K562 (cell line): ENCODE results near the gene KLHDC7A. TPM values are rescaled to one million over a fixed set of nuclear protein-coding genes. Genes with fewer than 3 reads are reported as not detected.

Experiments
- ARID4B ChIP-seq: sonication (generic); formaldehyde crosslinking; IDR thresholded peaks from 2 replicates; pipeline ENCODE4 v1.8.0; 2022; ENCODE audit warnings: mild to moderate bottlenecking, missing genetic modification reagents
- ATF7 ChIP-seq: fragments of 450-650 bp; IDR thresholded peaks from 2 replicates; pipeline ENCODE4 v1.7.1; 2014; ENCODE audit warnings: mild to moderate bottlenecking, moderate library complexity
- CBX3 ChIP-seq, 2 experiments: IDR thresholded peaks; 1 replicate in 1 of 2; 2 replicates in 1 of 2; pipeline ENCODE4 v1.6.1; 2012; ENCODE audit warnings: inconsistent platforms in 2 of 2, low read length in 2 of 2, borderline replicate concordance in 1 of 2, control low read depth in 1 of 2
- CHCHD3 ChIP-seq: fragments of 250-450 bp; sonication (Bioruptor Pico); IDR thresholded peaks from 2 replicates; pipeline ENCODE4 v2.1.2; 2022; ENCODE audit warnings: mild to moderate bottlenecking
- ERF ChIP-seq: fragments of 450-650 bp; formaldehyde crosslinking; IDR thresholded peaks from 2 replicates; pipeline ENCODE4 v1.4.0; 2020; ENCODE audit warnings: mild to moderate bottlenecking, mixed read lengths
- GABPB1 ChIP-seq: sonication (generic); formaldehyde crosslinking; IDR thresholded peaks from 2 replicates; pipeline ENCODE4 v1.8.0; 2022; ENCODE audit warnings: mild to moderate bottlenecking, missing genetic modification reagents
- GTF2A2 ChIP-seq: IDR thresholded peaks from 2 replicates; pipeline ENCODE4 v1.6.1; 2016; ENCODE audit warnings: mild to moderate bottlenecking, missing genetic modification characterization, missing compliant biosample characterization
- HLTF ChIP-seq: fragments of 450-650 bp; IDR thresholded peaks from 2 replicates; pipeline ENCODE4 v1.6.1; 2016
- HMG20B ChIP-seq: fragments of 250-450 bp; sonication (Bioruptor Pico); IDR thresholded peaks from 2 replicates; pipeline ENCODE4 v1.5.0; 2021; ENCODE audit warnings: mild to moderate bottlenecking
- MEF2D ChIP-seq: conservative IDR thresholded peaks from 2 replicates; pipeline ENCODE4 v1.6.1; 2016; ENCODE audit warnings: low read depth, missing genetic modification characterization, missing compliant biosample characterization
- POLR2A ChIP-seq: fragments of 450-650 bp; conservative IDR thresholded peaks from 2 replicates; pipeline ENCODE4 v1.6.1; 2016
- POU5F1 ChIP-seq: fragments of 150-350 bp; IDR thresholded peaks from 2 replicates; pipeline ENCODE4 v1.6.1; 2014; ENCODE audit warnings: borderline replicate concordance, low read length, low read depth, mild to moderate bottlenecking; ENCODE audit not compliant: partially characterized antibody
- SAP30 ChIP-seq: fragments of 200-600 bp; sonication (generic); IDR thresholded peaks from 2 replicates; pipeline ENCODE4 v1.6.1; 2012; ENCODE audit warnings: borderline replicate concordance, low read depth, mild to moderate bottlenecking, moderate library complexity, low read length, control low read depth, inconsistent platforms; ENCODE audit not compliant: insufficient read depth, poor library complexity, severe bottlenecking
- SMAD1 ChIP-seq: fragments of 150-350 bp; IDR thresholded peaks from 2 replicates; pipeline ENCODE4 v1.6.1; 2014; ENCODE audit warnings: low read length, low read depth; ENCODE audit not compliant: partially characterized antibody
- ZNF408 ChIP-seq: fragments of 250-450 bp; sonication (Bioruptor Pico); IDR thresholded peaks from 2 replicates; pipeline ENCODE4 v1.4.0; 2020; ENCODE audit warnings: low read depth, mild to moderate bottlenecking, moderate library complexity
- ZNF507 ChIP-seq: conservative IDR thresholded peaks from 2 replicates; pipeline ENCODE4 v1.6.1; 2017; ENCODE audit warnings: missing genetic modification characterization, missing compliant biosample characterization
- ZNF830 ChIP-seq: fragments of 250-450 bp; sonication (Bioruptor Pico); IDR thresholded peaks from 2 replicates; pipeline ENCODE4 v1.5.0; 2021; ENCODE audit warnings: mild to moderate bottlenecking
- polyA plus RNA-seq, 8 experiments: library from polyadenylated mRNA; depleted of rRNA in 4 of 8; stranded (reverse) in 5 of 8; unstranded in 3 of 8; fragments of >200 nt; fragmentation: Nextera tagmentation in 2 of 8; fragmentation: Illumina TruSeq in 1 of 8; extraction: Ambion mirVana in 2 of 8; extraction: Trizol in 1 of 8; gene quantifications; 2 replicates each; pipeline versions ENCODE4 v1.2.1 to v1.2.3, GENCODE V29; 2011 to 2014; ENCODE audit warnings: inconsistent platforms in 1 of 8, missing spikeins in 1 of 8
- total RNA-seq, 7 experiments: library from RNA; depleted of rRNA in 6 of 7; stranded (reverse); fragments of >200 nt in 6 of 7; fragmentation: Illumina TruSeq in 2 of 7; extraction: Trizol in 2 of 7; gene quantifications; 2 replicates each; pipeline versions ENCODE4 v1.2.1 to v1.2.3, GENCODE V29; 2011 to 2021; ENCODE audit warnings: low replicate concordance in 1 of 7
- TF ChIP-seq, protein P1 (sequence below): fragments of 250-450 bp; sonication (Bioruptor Pico); IDR thresholded peaks from 2 replicates; pipeline ENCODE4 v1.8.0; 2021; ENCODE audit warnings: mild to moderate bottlenecking, moderate library complexity
- TF ChIP-seq, protein P2 (sequence below): fragments of 200-400 bp; formaldehyde crosslinking; IDR thresholded peaks from 2 replicates; pipeline ENCODE4 v1.6.1; 2017; ENCODE audit warnings: mild to moderate bottlenecking, low read depth, low read length, moderate library complexity

KLHDC7A gene
- total and polyA plus RNA-seq, 9 of the 15 experiments (the other 6 are each of a cell fraction or from before 2014, with no cell fraction given): 0.01 to 0.02 (median 0.01) TPM; not detected in 6

- TF ChIP-seq, protein P1, sequence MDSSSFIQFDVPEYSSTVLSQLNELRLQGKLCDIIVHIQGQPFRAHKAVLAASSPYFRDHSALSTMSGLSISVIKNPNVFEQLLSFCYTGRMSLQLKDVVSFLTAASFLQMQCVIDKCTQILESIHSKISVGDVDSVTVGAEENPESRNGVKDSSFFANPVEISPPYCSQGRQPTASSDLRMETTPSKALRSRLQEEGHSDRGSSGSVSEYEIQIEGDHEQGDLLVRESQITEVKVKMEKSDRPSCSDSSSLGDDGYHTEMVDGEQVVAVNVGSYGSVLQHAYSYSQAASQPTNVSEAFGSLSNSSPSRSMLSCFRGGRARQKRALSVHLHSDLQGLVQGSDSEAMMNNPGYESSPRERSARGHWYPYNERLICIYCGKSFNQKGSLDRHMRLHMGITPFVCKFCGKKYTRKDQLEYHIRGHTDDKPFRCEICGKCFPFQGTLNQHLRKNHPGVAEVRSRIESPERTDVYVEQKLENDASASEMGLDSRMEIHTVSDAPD (CRISPR knock-in tag): no peak
- no peak for TF ChIP-seq GABPB1 (CRISPR knock-in tag)
- TF ChIP-seq ZNF408 (CRISPR knock-in tag): no peak
- no peak for TF ChIP-seq POLR2A
- TF ChIP-seq ZNF507: no peak
- TF ChIP-seq ZNF830: peak; percentile 66
- TF ChIP-seq ATF7: no peak
- TF ChIP-seq SAP30: no peak
- no peak for TF ChIP-seq SMAD1
- no peak for TF ChIP-seq CHCHD3 (CRISPR knock-in tag)
- TF ChIP-seq HLTF: no peak
- TF ChIP-seq CBX3 (IDR thresholded peaks at IDR 0.05; ENCODE audit: borderline replicate concordance in 1 of 2, low read length in 2 of 2): no peak
- TF ChIP-seq ARID4B (CRISPR knock-in tag): no peak
- peak; percentile 95 for TF ChIP-seq ERF (CRISPR knock-in tag)
- 0 out of 2 replicates have a peak, but pooled peaks have one; percentile 60 for TF ChIP-seq GTF2A2 (tag)
- TF ChIP-seq POU5F1: no peak
- TF ChIP-seq HMG20B (CRISPR knock-in tag): peak; percentile 72; the same call in 1 of the 2 replicates
- TF ChIP-seq, protein P2, sequence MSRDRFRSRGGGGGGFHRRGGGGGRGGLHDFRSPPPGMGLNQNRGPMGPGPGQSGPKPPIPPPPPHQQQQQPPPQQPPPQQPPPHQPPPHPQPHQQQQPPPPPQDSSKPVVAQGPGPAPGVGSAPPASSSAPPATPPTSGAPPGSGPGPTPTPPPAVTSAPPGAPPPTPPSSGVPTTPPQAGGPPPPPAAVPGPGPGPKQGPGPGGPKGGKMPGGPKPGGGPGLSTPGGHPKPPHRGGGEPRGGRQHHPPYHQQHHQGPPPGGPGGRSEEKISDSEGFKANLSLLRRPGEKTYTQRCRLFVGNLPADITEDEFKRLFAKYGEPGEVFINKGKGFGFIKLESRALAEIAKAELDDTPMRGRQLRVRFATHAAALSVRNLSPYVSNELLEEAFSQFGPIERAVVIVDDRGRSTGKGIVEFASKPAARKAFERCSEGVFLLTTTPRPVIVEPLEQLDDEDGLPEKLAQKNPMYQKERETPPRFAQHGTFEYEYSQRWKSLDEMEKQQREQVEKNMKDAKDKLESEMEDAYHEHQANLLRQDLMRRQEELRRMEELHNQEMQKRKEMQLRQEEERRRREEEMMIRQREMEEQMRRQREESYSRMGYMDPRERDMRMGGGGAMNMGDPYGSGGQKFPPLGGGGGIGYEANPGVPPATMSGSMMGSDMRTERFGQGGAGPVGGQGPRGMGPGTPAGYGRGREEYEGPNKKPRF: no peak
- peak; percentile 87 for TF ChIP-seq MEF2D (tag)
Measured at GRCh38 chr1:18443587-18444520, 36.9 kb upstream of the KLHDC7A start (continued).
